T-helper 17 cell (primary cell): ENCODE measurements around the gene SNX32. TPM values are rescaled to one million over a fixed set of nuclear protein-coding genes. Genes with fewer than 3 reads are reported as not detected.
A peak's percentile ranks its signal among the peaks of the same experiment; 100 is the strongest.

Source experiments
- ATAC-seq: fragments of 150-1000 bp; cut with Tn5 transposase; 2 replicates; pipeline ENCODE4 v1.10.0; 2021; ENCODE audit warnings: mild to moderate bottlenecking, moderate library complexity
- DNase-seq, 3 donors: peaks; one replicate each; pipeline versions ENCODE4 v3.0.0 to v3.0.0-alpha.2; 2020 to 2021
- H3K9me3 ChIP-seq: one replicate; pipeline ENCODE4 v1.7.0; 2013; ENCODE audit warnings: low read length, mild to moderate bottlenecking; ENCODE audit not compliant: control insufficient read depth, poor library complexity, severe bottlenecking
- H3K27ac Mint-ChIP-seq: one replicate; pipeline ENCODE4 v1.8.0; 2022; ENCODE audit warnings: mild to moderate bottlenecking, moderate library complexity, mixed read lengths
- H3K27me3 Mint-ChIP-seq: one replicate; pipeline ENCODE4 v1.8.0; 2022; ENCODE audit warnings: mixed read lengths
- H3K36me3 Mint-ChIP-seq: one replicate; pipeline ENCODE4 v1.8.0; 2022; ENCODE audit warnings: low read depth, mixed read lengths
- H3K4me1 Mint-ChIP-seq: one replicate; pipeline ENCODE4 v1.8.0; 2022; ENCODE audit warnings: mild to moderate bottlenecking, mixed read lengths
- H3K4me3 Mint-ChIP-seq: one replicate; pipeline ENCODE4 v1.8.0; 2022; ENCODE audit warnings: mild to moderate bottlenecking, moderate library complexity, mixed read lengths
- total RNA-seq, 4 donors: library from RNA in 2 of 4; stranded (reverse) in 2 of 4; gene quantifications; one replicate each; pipeline ENCODE4 v1.2.3 and lab custom pipeline; 2022 to 2026

The SNX32 gene
- total RNA-seq, 2 donors from 2014 or later: 0.27 to 0.34 TPM

DNA sequence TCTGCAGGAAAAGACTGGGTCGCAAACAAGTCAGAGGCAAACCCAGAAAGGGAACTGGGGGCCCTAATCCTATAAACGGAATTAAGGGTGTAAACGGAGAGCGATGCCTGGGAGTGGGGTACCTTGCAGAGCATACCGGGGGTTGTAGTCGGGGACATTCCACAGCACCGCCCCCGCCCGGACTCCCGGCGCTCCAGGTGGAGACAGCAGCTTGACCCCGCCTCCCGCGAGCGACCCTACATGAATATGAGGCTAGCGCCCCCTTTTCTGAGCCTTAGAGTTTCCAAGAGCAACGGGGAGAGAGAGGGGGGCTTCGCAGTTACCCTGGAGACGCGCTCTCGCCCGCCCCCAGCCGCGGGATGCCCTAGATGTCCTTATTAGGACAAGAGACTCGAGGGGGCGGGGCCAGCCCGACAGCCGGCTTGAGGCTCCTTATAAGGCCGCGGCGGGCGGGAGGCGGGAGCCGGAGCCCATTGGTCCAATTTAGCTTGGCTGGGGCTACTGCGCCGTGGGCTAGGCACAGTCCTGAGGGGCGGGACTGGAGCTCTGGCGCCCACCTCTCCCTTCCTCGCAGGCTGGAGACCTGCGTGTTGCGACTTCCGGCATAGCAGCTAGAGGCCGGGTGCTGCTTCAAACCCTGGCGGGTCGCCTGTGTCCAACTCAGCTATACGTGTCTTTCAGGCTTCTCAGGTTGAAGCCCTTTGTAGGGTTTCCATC, 25.5 kb downstream of the SNX32 start:
- peak overlapping the region; percentile 99 for H3K27ac Mint-ChIP-seq
- ATAC-seq: peak; percentile 65
- H3K27me3 Mint-ChIP-seq: no peaks in the 10 kb centered on the region
- peak overlapping the region; percentile 99 for H3K4me3 Mint-ChIP-seq
- H3K36me3 Mint-ChIP-seq: peaks cover 12% of the 10 kb centered on the region
- DNase-seq: peak; percentile 88 to 96 (median 95)
- peaks cover 47% of the 10 kb centered on the region for H3K4me1 Mint-ChIP-seq
- H3K9me3 ChIP-seq: no peaks in the 10 kb centered on the region

DNA sequence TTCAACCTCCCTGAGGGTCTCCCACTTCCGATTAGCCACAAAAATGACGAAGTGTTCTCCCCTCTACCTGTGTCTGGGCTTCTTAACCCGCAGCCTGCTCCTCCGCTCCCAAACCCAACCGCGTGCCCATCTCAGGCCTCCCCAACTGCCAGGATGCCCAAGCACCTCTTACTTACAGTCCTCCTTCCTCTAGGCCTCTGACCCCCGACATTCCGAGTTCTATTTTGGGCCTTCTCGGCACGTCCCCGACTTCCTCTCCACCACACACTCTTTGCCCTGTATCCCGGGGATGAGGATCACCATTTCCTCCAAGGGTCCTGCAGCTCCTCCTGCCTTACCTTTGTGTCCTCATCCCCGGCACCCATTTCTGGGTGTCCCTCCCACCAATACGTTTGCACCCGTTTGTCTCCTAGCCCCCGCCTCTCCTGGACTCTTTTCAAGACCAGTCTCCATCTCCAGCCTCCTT, 26.1 kb downstream of the SNX32 start:
- H3K36me3 Mint-ChIP-seq: peaks cover 10% of the 10 kb centered on the region
- H3K27ac Mint-ChIP-seq: peak overlapping the region; percentile 99
- peaks cover 42% of the 10 kb centered on the region for H3K4me1 Mint-ChIP-seq
- H3K27me3 Mint-ChIP-seq: no peaks in the 10 kb centered on the region
- H3K4me3 Mint-ChIP-seq: peak overlapping the region; percentile 99
- H3K9me3 ChIP-seq: no peaks in the 10 kb centered on the region
- DNase-seq (no peak), ATAC-seq (peak; percentile 1)

DNA sequence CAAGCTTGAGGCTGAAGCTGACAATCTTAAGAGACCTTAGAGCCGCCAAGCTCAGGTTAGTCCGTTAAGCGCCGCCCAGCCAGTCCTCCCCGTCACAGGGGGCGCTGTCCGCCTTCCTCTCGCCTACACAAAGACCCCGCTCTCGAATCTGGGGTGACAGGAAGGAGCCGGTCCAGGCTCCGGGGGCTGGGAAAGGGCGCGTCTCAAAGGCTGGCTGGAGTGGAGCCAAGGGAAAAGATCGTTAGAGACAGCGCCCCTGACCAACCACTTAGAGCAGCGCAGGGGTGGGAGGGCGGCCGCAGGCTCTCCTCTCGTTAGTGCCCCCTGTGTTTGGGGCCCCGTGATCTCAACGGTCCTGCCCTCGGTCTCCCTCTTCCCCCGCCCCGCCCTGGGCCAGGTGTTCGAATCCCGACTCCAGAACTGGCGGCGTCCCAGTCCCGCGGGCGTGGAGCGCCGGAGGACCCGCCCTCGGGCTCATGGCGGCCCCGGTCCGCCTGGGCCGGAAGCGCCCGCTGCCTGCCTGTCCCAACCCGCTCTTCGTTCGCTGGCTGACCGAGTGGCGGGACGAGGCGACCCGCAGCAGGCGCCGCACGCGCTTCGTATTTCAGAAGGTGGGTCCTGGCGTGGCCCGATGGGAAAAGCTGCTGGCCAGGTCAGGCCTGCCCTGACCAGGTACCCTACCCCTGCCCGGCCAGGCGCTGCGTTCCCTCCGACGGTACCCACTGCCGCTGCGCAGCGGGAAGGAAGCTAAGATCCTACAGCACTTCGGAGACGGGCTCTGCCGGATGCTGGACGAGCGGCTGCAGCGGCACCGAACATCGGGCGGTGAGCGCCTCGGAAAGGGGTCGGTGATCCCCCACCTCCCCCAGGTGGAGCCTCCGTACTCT, 26.8 kb downstream of the SNX32 start, which contains the start of gene MUS81:
TSS of gene MUS81 (plus strand) at position 156 of the 887 bp plus-strand sequence. CDS start at position 477, 321 bp downstream.
- peaks cover 9% of the 10 kb centered on the region for H3K36me3 Mint-ChIP-seq
- H3K27ac Mint-ChIP-seq: peak within 1 kb of the TSS; percentile 99
- ATAC-seq (peak; percentile 48), DNase-seq (peak; percentile 89 to 96 (median 91))
- peak within 1 kb of the TSS; percentile 99 for H3K4me3 Mint-ChIP-seq
- H3K4me1 Mint-ChIP-seq: peaks cover 45% of the 10 kb centered on the region
- H3K9me3 ChIP-seq: no peaks in the 10 kb centered on the region
- no peaks in the 10 kb centered on the region for H3K27me3 Mint-ChIP-seq

DNA sequence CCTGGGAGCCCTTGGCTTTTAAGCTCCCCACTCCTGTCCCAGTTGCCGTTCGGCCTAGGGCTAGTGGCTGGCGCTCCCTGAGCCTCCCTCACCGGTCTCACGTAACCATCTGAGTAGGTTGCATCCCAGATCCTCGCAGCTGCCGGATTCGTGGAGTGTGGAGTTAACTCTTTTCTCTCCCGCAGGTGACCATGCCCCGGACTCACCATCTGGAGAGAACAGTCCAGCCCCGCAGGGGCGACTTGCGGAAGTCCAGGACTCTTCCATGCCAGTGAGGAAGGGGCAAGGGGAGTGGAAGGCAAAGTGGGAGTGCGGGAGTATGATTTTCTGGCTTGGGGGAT, 27.4 kb downstream of the SNX32 start:
- ATAC-seq (no peak), DNase-seq (peak in 1 of 3 donors; percentile 3)
- H3K36me3 Mint-ChIP-seq: peaks cover 9% of the 10 kb centered on the region
- H3K9me3 ChIP-seq: no peaks in the 10 kb centered on the region
- peak overlapping the region; percentile 99 for H3K27ac Mint-ChIP-seq
- peak overlapping the region; percentile 99 for H3K4me3 Mint-ChIP-seq
- H3K27me3 Mint-ChIP-seq: no peaks in the 10 kb centered on the region
- peaks cover 41% of the 10 kb centered on the region for H3K4me1 Mint-ChIP-seq

DNA sequence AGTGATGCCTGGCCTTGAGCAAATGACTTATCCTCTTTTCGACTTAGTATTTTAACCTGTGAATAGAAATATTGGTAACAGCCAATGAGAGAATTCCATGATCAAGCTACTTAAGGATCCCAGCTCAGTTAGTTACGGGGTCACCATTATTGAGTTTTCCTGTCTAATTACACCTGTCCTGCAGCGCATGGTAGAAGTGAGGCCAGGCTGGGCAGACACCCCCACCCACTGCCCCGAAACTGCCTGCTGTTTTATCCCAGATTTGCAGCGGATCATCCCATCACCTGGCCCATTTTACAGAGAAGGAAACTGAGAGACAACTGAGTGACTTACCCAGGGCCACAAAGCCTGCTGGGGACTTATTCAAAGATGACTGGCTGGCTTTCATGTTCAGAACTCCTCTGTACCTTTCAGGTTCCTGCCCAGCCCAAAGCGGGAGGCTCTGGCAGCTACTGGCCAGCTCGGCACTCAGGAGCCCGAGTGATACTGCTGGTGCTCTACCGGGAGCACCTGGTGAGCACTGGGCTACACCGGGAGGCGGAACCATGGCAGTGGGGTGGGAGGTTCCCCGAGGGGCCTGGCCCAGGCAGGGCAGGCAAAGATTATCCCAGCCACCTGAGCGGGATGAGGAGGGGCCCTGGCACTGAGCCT, 27.9 kb downstream of the SNX32 start:
- Mint-ChIP-seq H3K27ac (peak overlapping the region; percentile 99), H3K4me1 (peaks cover 36% of the 10 kb centered on the region), H3K4me3 (peak overlapping the region; percentile 99), H3K36me3 (peaks cover 9% of the 10 kb centered on the region), H3K27me3 (no peaks in the 10 kb centered on the region)
- no peaks in the 10 kb centered on the region for H3K9me3 ChIP-seq
- DNase-seq (no peak), ATAC-seq (no peak)

DNA sequence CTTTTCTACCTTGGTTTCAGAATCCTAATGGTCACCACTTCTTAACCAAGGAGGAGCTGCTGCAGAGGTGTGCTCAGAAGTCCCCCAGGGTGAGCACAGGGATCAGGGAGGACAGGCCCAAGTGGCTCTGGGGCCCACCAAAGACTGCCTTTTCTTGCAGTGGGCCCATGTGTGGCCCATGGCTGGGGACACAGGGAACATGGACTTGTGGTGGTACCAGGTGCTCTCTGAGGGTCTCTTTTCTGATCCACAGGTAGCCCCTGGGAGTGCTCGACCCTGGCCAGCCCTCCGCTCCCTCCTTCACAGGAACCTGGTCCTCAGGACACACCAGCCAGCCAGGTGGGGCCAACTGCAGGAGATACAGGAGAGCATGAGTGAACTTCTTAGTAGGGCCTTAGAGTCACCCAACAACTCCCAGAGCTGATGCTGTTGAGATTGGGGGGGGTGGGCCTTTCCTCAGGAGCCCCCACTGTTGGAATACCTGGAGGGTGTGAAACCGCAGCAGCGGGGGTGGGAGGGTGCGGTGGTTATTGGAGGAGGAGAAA, 28.5 kb downstream of the SNX32 start:
- peaks cover 34% of the 10 kb centered on the region for H3K4me1 Mint-ChIP-seq
- ATAC-seq: no peak
- DNase-seq: no peak
- H3K4me3 Mint-ChIP-seq: peak overlapping the region; percentile 63
- H3K9me3 ChIP-seq: no peaks in the 10 kb centered on the region
- no peaks in the 10 kb centered on the region for H3K27me3 Mint-ChIP-seq
- H3K36me3 Mint-ChIP-seq: peaks cover 9% of the 10 kb centered on the region
- peak overlapping the region; percentile 99 for H3K27ac Mint-ChIP-seq

DNA sequence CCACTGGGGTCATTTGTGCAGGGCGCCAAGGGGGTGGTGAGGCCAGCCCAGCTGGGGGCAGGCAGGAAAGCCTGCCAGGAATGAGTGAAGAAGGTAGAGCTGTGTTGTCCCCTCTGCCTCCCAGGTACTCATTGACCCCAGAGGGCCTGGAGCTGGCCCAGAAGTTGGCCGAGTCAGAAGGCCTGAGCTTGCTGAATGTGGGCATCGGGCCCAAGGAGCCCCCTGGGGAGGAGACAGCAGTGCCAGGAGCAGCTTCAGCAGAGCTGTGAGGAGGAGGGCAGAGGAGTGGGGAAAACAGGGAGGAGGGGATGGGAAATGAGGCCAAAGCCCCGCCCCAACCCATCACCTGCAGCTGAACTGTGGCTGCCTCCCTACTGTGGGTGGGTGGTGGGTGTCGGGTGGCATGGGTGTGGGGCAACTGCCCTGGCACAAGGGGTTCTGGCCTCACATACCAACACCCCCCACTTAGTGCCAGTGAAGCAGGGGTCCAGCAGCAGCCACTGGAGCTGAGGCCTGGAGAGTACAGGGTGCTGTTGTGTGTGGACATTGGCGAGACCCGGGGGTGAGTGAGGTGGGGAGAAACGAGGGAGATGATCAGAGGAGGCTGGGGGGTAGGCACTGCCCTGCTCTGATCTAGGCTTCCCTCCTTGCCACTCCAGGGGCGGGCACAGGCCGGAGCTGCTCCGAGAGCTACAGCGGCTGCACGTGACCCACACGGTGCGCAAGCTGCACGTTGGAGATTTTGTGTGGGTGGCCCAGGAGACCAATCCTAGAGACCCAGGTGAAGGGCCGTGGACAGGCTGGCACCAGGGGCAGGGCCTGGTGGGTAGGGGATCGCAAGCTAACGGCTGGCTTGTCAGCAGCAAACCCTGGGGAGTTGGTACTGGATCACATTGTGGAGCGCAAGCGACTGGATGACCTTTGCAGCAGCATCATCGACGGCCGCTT, 29.5 kb downstream of the SNX32 start:
- no peak overlapping the region for H3K4me3 Mint-ChIP-seq
- H3K4me1 Mint-ChIP-seq: peaks cover 31% of the 10 kb centered on the region
- no peaks in the 10 kb centered on the region for H3K9me3 ChIP-seq
- no peaks in the 10 kb centered on the region for H3K27me3 Mint-ChIP-seq
- peaks cover 9% of the 10 kb centered on the region for H3K36me3 Mint-ChIP-seq
- DNase-seq: no peak
- peak overlapping the region; percentile 99 for H3K27ac Mint-ChIP-seq
- ATAC-seq: no peak

DNA sequence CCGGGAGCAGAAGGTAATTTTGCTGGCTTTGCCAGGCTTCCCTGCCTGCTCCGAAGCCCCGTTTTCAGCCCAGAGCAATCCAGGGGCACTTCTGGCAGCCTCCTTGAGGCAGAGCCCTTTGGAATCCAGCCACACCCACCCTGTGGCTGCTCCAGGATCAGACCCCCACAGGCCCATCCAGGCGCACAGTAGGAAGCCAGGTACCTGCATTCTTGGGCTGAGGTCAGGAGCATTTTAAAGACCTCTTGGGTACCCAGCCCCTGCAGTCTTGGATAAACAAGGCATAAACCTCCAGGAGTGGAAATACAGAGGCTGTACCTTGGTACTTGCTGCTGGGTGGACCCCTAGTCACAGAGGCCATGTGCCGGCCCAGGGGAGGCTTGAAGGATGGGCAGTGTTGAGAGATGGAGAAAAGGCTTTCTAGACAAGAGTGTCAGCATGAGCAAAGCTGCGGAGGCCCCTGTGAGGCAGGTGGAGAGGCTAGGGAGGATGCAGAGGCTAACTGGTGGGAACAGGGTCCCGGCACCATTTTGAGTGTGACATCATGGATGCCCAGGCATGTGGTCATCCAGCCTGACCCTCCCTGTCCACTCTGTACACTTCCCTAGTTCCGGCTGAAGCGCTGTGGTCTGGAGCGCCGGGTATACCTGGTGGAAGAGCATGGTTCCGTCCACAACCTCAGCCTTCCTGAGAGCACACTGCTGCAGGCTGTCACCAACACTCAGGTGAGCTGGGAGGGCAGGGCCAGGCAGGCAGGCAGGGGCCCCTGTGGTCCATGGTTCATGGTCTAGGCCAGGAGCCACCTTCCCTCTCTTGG, 30.3 kb downstream of the SNX32 start:
- no peaks in the 10 kb centered on the region for H3K27me3 Mint-ChIP-seq
- H3K4me1 Mint-ChIP-seq: peaks cover 23% of the 10 kb centered on the region
- no peak overlapping the region for H3K4me3 Mint-ChIP-seq
- no peaks in the 10 kb centered on the region for H3K9me3 ChIP-seq
- H3K27ac Mint-ChIP-seq: no peak overlapping the region
- no peak for DNase-seq
- H3K36me3 Mint-ChIP-seq: peaks cover 9% of the 10 kb centered on the region
- no peak for ATAC-seq

DNA sequence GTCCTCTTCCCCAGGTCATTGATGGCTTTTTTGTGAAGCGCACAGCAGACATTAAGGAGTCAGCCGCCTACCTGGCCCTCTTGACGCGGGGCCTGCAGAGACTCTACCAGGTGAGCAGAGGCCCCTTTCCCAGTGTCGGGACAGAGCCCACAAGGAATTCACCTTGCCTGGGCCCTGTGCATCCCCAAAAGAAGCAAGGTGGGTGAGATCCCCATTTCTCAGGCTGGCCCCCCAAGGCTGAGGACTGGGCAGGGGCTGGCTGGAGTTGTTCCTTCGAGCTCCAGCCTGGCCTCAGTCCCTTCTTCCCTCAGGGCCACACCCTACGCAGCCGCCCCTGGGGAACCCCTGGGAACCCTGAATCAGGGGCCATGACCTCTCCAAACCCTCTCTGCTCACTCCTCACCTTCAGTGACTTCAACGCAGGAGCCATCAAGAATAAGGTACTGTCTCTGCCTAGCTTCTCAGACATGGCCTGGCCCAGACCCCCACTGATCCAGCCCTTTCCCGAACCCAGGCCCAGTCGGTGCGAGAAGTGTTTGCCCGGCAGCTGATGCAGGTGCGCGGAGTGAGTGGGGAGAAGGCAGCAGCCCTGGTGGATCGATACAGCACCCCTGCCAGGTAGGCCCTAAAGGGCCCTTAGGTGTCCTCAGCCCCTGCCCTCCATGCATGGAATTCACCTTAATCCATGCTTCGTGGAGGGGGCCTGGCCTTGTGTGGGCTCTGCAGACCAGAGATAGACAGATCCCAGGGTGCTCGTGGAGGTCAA, 31.1 kb downstream of the SNX32 start:
- Mint-ChIP-seq H3K27ac (no peak overlapping the region), H3K4me3 (no peak overlapping the region), H3K36me3 (peaks cover 9% of the 10 kb centered on the region), H3K4me1 (peaks cover 23% of the 10 kb centered on the region), H3K27me3 (no peaks in the 10 kb centered on the region)
- DNase-seq: no peak
- H3K9me3 ChIP-seq: no peaks in the 10 kb centered on the region
- ATAC-seq: no peak

DNA sequence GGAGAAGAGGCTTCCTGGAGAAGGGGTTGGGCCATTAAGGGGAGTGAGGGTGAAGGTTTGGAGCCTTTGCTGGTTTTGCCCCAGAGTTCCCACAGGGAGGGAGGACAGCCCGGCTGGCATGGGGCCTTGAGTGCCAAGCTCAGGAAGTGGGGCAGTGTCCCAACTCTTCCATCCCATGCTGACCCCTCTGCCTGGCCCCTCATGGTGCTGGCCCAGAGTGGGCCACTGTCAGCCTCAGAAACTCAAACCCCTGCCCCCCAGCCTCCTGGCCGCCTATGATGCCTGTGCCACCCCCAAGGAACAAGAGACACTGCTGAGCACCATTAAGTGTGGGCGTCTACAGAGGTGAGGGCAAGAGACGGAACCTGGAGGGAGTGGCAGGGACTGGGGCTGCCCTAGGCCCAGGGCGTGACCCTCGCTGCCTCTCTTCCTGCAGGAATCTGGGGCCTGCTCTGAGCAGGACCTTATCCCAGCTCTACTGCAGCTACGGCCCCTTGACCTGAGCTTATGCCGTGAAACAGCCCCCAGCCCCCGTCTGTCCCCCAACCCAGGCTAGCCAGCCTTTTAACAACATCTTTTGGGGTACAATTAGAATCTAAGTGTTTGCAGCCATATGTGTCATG, 31.9 kb downstream of the SNX32 start:
- Mint-ChIP-seq H3K4me3 (no peak overlapping the region), H3K27me3 (no peaks in the 10 kb centered on the region), H3K36me3 (peaks cover 7% of the 10 kb centered on the region), H3K27ac (no peak overlapping the region), H3K4me1 (peaks cover 23% of the 10 kb centered on the region)
- H3K9me3 ChIP-seq: no peaks in the 10 kb centered on the region
- ATAC-seq (no peak), DNase-seq (no peak)
